ENCODE results near the gene SARNP. TPM values are rescaled to one million over a fixed set of nuclear protein-coding genes. Genes with fewer than 3 reads are reported as not detected.

The SARNP gene
- total RNA-seq, 2 experiments from 2014 or later = 86.1 to 92.0 TPM

DNA sequence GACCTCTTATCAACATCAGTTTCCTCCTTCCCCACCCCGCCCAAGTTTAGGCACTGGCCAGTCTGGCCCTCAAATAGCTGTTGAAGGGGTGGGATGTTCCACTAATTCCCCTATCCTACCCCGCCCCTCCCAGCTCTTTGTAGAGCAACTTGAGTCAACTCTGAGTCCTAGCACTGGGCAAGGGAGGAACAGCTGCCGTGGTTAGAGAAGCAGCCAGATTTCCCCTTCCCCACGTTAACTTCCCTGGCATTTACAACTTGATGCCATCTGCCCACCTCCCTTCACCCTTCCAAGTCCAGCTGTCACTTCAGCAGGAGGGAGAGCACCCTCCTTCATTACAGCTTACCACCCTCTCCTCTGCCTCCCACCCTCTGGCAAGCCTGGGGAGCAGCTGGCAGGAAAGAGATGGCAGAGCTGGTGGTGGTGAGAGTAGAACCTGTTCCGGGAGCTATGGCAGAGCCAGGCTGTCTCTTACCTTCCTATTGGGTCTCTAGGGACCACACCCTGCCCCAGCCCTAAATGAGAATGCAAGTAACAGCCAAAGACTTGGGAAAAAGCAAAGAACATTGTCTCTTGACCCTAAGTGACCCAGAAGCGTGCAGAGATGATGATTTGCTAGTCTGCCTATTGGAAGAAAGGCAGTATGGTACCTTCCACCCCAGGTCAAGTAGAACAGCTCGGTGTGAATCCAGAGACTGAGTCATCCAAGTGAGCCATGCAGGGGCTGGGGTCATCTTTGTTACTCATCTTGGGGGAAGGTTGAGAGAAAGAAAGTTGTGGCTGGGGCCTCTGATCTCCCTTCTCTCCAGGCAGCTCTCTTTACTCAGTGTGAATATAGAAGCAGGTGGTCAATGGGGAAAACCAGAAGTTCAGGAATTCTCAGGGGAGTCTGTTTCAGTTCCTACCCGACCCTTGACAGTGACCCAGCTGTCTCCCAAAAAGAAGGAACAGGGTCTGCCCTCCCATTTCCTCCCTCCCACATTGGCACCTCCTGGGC is 100.2 kb downstream of the SARNP start:
- Histone ChIP-seq H3K9me2 (ENCODE audit: insufficient read depth, low read length) (no peaks in the 10 kb centered on the region), H3K79me2 (ENCODE audit: insufficient read depth, low read depth, low read length) (peaks cover 16% of the 10 kb centered on the region; the same call in 1 of the 2 replicates), H3K4me2 (ENCODE audit: low read length) (peak overlapping the region; percentile 92), H3K4me1 (ENCODE audit: insufficient read depth, low read length, poor library complexity, severe bottlenecking) (peaks cover 28% of the 10 kb centered on the region), H3K36me3 (ENCODE audit: insufficient read depth, low read length) (peaks cover 36% of the 10 kb centered on the region), H3K4me3 (ENCODE audit: low read depth, low read length, poor library complexity, severe bottlenecking) (peak overlapping the region; percentile 77), H4K20me1 (ENCODE audit: insufficient read depth, low read length) (no peaks in the 10 kb centered on the region), H2AFZ (ENCODE audit: low read length) (no peak overlapping the region; the same call in 1 of the 2 replicates), H3K9me3 (ENCODE audit: low read length) (no peaks in the 10 kb centered on the region), H3K27ac (ENCODE audit: low read depth, low read length, poor library complexity, severe bottlenecking) (peak overlapping the region; percentile 81)
- ChIA-PET POLR2A (interaction anchor here (0.5 to 2.7 kb wide), 10 partner anchors 11 to 918 kb away, joined by 3 to 14 read pairs (median 4); partner anchors contain the start of gene CD63), CTCF (ENCODE audit: unreplicated experiment) (interaction anchor here (0.5 to 0.9 kb wide), 3 partner anchors 11 to 44 kb away, joined by 3 to 4 read pairs (median 3); no protein-coding TSS in a partner anchor)
- TF ChIP-seq, protein P1, sequence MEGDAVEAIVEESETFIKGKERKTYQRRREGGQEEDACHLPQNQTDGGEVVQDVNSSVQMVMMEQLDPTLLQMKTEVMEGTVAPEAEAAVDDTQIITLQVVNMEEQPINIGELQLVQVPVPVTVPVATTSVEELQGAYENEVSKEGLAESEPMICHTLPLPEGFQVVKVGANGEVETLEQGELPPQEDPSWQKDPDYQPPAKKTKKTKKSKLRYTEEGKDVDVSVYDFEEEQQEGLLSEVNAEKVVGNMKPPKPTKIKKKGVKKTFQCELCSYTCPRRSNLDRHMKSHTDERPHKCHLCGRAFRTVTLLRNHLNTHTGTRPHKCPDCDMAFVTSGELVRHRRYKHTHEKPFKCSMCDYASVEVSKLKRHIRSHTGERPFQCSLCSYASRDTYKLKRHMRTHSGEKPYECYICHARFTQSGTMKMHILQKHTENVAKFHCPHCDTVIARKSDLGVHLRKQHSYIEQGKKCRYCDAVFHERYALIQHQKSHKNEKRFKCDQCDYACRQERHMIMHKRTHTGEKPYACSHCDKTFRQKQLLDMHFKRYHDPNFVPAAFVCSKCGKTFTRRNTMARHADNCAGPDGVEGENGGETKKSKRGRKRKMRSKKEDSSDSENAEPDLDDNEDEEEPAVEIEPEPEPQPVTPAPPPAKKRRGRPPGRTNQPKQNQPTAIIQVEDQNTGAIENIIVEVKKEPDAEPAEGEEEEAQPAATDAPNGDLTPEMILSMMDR (conservative IDR thresholded peaks at IDR 0.05; ENCODE audit: low read length) = no peak
- no peak for TF ChIP-seq EZH2phosphoT487 (IDR thresholded peaks at IDR 0.05; ENCODE audit: borderline replicate concordance, low read depth, low read length)
- no peak for DNase-seq (ENCODE audit: low spot score)
- BruUV-seq (replicated peaks) = no TSS peak
- intact Hi-C loops (cut with micrococcal nuclease; ENCODE audit: unreplicated experiment) = loop anchor here (5.0 kb wide), 1 partner anchor 45 kb away; no protein-coding TSS in a partner anchor

DNA sequence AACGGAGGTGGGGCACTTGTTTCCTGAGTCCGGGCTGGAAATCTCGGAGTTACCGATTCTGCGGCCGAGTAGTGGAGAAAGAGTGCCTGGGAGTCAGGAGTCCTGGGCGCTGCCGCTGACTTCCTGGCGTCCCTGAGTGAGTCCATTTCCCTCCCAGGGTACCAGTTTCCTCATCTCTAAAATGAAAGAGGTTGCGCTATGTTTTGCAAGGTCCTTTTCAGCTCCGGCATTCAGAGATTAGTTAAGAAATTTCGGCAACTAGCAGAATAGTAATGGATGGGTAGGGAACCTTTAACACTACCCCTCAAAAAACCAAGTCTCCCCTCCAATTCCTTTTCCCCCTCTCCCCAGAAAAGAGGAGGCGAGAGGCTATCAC is 101.0 kb downstream of the SARNP start:
- H3K36me3 ChIP-seq (ENCODE audit: insufficient read depth, low read length) = peaks cover 28% of the 10 kb centered on the region
- BruUV-seq (replicated peaks) = no TSS peak
- H3K27ac ChIP-seq (ENCODE audit: low read depth, low read length, poor library complexity, severe bottlenecking) = peak overlapping the region; percentile 81
- H3K9me2 ChIP-seq (ENCODE audit: insufficient read depth, low read length) = no peaks in the 10 kb centered on the region
- CTCF ChIA-PET (ENCODE audit: unreplicated experiment) = interaction anchor here (0.5 to 1.4 kb wide), 3 partner anchors 8 to 13 kb away, joined by 3 to 5 read pairs (median 3); no protein-coding TSS in a partner anchor
- POLR2A ChIA-PET = interaction anchor here (0.5 to 2.7 kb wide), 11 partner anchors 10 to 918 kb away, joined by 3 to 14 read pairs (median 3); partner anchors contain the start of genes CD63 and ORMDL2
- TF ChIP-seq EZH2phosphoT487 (IDR thresholded peaks at IDR 0.05; ENCODE audit: borderline replicate concordance, low read depth, low read length) = no peak
- TF ChIP-seq, protein P1 (conservative IDR thresholded peaks at IDR 0.05; ENCODE audit: low read length) = no peak
- peaks cover 28% of the 10 kb centered on the region for H3K4me1 ChIP-seq (ENCODE audit: insufficient read depth, low read length, poor library complexity, severe bottlenecking)
- DNase-seq (ENCODE audit: low spot score) = no peak
- H3K9me3 ChIP-seq (ENCODE audit: low read length) = no peaks in the 10 kb centered on the region
- peaks cover 16% of the 10 kb centered on the region; the same call in 1 of the 2 replicates for H3K79me2 ChIP-seq (ENCODE audit: insufficient read depth, low read depth, low read length)
- H3K4me2 ChIP-seq (ENCODE audit: low read length) = peak overlapping the region; percentile 92
- intact Hi-C loops (cut with micrococcal nuclease; ENCODE audit: unreplicated experiment) = loop anchor here (1.0 to 5.0 kb wide), 2 partner anchors 13 to 44 kb away; partner anchors contain the start of gene CD63
- peak overlapping the region; percentile 77 for H3K4me3 ChIP-seq (ENCODE audit: low read depth, low read length, poor library complexity, severe bottlenecking)
- H2AFZ ChIP-seq (ENCODE audit: low read length) = peak overlapping the region; percentile 66
- H4K20me1 ChIP-seq (ENCODE audit: insufficient read depth, low read length) = no peaks in the 10 kb centered on the region
